ENCODE results near the gene UNC5B.

DNA sequence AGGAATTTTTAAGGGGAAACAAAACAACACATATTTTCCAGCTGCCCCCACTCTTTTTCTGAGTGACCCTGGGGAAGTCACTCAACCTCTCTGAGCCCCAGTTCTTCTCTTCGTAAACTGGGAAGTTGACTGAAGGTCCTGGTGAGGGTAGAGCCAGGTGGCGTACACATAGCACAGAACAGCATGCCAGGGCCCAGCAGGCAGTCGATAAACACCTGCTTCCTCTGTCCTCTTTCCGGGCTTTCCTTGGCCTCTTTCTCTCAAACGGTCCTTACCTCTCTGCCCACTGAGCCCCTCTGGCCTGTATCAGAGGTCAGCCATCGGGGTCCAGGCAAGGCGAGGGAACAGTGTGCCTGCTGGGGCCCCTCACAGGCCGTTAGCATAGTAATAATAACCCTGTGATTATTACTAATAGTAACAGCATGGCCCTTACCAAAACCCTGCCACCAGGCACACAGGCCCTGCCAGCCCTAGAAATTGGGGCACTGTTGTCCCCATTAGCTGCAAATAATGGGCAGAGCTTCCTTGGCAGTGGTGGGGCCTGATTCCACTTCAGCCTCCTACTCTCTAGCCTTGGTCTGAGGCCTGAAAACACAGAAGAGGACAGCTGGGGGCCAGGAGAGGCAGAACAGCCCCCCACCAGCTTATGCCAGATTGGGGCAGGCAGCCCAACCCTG is 69.4 kb downstream of the UNC5B start:
- TF ChIP-seq TAF1 (IDR thresholded peaks at IDR 0.05; ENCODE audit: borderline replicate concordance, low read depth, low read length): no peak
- TF ChIP-seq POLR2A (IDR thresholded peaks at IDR 0.05; ENCODE audit: low read depth, low read length): no peak
